Measurements from ENCODE around the gene DIDO1.

Gene DIDO1

GRCh38 chr20:62927128-62927705 lies 912 bp upstream of the DIDO1 start:
- no peak for DNase-seq

DNA sequence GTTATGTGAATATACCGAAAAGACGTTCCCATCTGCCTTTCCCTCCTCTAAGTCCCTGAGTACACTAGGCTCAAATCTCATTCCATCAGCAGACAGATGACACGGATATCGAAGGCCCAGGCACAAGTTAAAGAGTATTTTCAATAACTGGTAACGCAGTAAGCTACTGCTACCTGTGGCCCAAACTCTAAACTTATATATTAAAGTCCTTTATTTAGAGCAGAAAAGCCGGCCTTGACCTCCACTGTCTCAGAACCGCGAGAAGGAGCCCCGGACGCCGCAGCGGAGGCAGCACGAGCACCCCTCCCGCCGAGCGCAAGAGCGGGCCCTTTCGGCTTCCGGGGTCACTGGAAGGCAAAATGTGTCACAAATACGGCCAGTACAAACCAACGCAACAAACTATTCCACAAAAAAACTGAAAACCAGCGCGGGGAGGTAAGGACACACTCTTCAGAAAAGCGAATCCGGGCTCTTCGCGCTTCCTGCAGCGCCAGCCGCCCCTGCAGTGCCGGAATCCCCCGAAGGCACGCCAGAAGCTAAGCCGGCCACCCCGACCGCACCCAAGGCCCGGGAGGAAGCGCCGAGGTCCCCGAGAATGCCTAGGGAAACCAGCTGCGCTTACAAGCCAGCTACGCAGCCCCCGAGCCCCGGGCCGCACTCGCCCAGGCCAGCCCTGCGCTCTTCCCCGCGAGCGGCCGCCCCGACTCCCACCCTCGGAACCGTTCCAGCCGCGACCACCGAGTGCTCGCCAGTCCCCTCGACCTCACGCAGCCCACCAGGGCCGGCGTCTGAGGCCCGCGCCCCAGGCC lies 681 bp downstream of the DIDO1 start:
- DNase-seq, result no peak

GRCh38 chr20:62925076-62925419 lies 1.3 kb downstream of the DIDO1 start:
- DNase-seq, result no peak

- peak; percentile 34 for DNase-seq
Observed at GRCh38 chr20:62924442-62925075, 1.7 kb downstream of the DIDO1 start.

GRCh38 chr20:62923669-62924441 lies 2.5 kb downstream of the DIDO1 start:
- no peak for DNase-seq

DNA sequence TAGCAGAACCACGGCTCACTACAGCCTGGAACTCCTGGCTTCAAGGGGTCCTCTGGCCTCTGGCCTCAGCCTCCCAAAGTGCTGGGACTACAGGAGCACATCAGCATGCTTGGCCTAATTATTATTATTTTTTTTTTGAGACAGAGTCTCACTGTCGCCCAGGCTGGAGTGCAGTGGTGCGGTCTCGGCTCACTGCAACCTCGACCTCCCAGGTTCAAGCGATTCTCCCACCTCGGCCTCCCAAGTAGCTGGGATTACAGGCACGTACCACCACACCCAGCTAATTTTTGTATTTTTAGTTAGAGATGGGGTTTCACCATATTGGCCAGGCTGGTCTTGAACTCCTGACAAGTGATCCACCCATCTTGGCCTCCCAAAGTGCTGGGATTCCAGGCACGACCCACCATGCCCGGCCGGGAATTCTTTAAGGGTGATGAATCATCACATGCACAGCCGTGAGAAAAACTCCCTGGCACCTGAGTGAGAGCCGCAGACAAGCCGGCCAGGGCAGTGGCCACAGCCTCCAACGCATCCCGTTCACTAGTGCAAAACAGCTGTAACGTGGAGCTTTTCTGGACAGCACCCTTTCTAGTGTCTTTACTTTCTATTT lies 3.1 kb downstream of the DIDO1 start:
- DNase-seq, result peak; percentile 52

DNA sequence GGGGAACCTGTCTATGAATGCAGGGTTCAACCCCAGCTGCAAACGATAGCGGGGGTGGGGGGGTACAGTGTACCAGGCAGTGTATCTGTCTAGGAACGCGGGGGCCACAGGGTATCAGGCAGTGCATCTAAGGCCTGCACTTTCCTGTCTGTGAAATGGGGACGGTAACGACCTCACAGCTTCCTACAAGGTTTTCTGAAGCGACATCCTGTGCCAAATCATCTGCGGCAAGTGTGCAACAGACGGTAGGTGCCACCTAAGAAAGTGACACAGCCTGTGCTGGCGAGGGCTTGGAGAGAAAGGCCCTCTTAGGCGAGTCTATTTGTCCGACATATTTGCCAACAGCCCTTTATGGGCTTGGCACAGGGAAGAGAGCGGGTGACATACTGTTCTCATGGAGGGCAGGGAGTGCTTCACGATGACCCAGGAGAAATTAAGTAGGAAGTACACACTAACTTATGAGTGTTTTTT lies 3.8 kb downstream of the DIDO1 start:
- no peak for DNase-seq

GRCh38 chr20:62921119-62921687 lies 5.1 kb downstream of the DIDO1 start:
- DNase-seq, result peak; percentile 43

GRCh38 chr20:62920039-62920645 lies 6.2 kb downstream of the DIDO1 start:
- no peak for DNase-seq

DNA sequence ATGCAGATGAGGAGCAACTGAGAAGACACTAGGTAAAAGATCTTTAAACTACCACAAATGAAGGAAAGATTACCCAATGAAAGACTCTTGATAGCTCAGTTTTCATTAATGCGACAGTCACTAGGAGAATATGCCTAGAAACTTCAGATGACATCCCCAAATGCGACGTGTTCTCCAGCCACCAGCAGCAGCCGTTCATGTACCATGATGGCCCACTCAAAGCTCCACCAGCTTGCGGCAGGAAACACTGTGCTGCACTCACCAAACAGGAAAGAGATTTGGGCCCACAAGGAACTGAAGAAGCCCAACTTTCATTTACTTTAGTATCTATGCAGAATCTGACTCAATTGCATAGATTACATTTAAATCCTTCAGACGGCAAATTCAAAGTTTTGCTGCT lies 7.5 kb downstream of the DIDO1 start:
- DNase-seq, result no peak

GRCh38 chr20:62918147-62918546 lies 8.2 kb downstream of the DIDO1 start:
- DNase-seq, result no peak

GRCh38 chr20:62917720-62918119 lies 8.6 kb downstream of the DIDO1 start:
- DNase-seq, result no peak

- DNase-seq, result no peak
Observed at GRCh38 chr20:62916703-62917476, 9.4 kb downstream of the DIDO1 start.

GRCh38 chr20:62914970-62915457 lies 11.3 kb downstream of the DIDO1 start:
- DNase-seq, result no peak

GRCh38 chr20:62914436-62914835 lies 11.9 kb downstream of the DIDO1 start:
- DNase-seq, result no peak

DNA sequence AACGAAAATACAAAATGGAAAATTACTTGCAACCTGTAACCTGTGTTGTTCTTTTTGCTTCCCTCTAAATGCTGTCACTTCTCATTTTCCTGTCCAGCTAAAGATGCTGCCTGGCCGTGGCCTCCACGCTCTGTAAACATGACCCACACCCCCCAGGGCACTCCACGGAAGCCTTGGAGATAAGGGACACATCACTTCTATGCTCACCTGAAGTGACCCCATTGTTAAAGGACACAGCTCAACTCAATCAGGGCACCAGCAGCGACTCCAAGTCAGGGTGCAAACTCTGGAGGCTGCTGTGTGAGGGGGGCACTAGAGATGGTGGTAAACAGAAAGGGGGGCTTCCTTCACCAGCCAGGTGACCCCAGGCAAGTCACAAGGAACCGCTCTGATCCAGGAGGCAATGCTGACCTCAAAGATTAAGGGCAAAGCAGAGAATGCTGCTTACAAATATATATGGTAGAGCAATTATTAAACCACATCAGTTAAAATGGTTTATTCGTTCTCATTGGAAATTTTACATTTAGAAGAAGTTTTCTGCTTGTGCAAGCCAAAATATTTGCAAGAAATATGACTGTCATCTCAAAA lies 13.2 kb downstream of the DIDO1 start:
- DNase-seq, result no peak

- DNase-seq, result no peak
Observed at GRCh38 chr20:62911701-62912280, 14.5 kb downstream of the DIDO1 start.

DNA sequence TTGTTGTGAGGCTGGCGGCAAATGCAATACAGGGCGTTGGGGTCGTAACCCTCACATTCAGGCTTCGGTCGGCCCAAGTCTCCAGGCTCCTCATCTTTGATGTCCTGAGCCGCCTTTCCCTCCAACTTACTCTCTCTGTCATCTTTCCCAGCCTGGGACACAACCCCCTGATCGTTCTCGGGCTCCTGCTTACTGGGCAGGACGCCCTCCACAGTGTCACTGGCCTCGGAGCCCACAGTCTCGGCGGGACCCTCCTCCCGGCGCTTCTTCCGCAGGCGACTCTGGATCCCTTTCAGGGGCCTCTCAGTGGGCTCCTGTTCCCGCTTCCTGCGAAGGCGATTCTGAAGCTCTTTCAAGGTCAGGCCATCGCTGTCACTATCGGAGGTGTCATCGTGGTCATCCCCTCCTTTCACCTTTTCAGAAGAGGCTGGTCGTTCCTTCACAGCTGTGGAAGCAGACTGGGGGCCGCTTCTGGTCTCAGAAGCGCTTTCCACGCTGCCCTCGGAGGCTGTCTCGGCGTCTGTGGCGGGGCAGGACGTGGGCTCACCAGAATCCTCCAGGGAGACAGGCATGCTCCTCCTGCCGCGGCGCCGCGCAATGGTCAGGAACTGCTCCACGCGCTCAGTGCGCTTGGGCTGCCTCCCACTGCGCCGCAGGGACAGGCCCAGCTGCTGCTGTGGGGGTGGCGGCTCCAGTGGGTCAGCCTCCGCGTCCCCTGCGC lies 15.4 kb downstream of the DIDO1 start:
- no peak for DNase-seq

DNA sequence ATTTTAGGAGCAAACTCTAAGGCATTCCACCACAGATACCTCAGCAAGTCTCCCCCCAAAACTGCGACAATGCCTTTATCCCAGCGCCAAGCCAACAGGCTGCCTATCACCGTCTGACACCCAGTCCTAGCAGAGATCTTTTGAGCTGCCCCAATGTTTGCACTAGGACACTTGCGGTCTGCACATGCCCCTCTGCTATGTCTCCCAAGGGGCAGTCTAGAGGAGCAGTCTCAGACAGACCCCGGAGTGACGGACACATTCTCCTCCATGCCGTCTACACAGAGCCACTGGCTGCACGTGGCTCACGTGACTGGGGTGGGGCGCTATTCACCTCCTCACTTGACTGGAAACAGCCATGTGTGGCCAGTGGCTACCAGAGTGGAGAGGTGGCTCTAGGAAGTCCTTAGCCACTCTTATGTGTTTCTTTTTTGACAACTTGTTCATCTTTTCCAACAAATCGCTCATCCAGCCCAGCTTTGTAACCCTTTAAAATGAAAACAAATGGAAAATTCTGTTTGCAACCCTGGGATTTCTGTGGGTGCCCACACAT lies 16.0 kb downstream of the DIDO1 start:
- no peak for DNase-seq
